Superior temporal gyrus (tissue), 1 donor: ENCODE data around the gene TENM4.
"Not testable (repeated sequence)": the region's sequence is repeated elsewhere in the genome, so short reads cannot be mapped to it uniquely, and the experiment has no call there.

Experiments used
- DNase-seq: peaks from one replicate; pipeline ENCODE4 v3.0.0-alpha.2; 2016; ENCODE audit errors: extremely low spot score

The TENM4 gene

DNA sequence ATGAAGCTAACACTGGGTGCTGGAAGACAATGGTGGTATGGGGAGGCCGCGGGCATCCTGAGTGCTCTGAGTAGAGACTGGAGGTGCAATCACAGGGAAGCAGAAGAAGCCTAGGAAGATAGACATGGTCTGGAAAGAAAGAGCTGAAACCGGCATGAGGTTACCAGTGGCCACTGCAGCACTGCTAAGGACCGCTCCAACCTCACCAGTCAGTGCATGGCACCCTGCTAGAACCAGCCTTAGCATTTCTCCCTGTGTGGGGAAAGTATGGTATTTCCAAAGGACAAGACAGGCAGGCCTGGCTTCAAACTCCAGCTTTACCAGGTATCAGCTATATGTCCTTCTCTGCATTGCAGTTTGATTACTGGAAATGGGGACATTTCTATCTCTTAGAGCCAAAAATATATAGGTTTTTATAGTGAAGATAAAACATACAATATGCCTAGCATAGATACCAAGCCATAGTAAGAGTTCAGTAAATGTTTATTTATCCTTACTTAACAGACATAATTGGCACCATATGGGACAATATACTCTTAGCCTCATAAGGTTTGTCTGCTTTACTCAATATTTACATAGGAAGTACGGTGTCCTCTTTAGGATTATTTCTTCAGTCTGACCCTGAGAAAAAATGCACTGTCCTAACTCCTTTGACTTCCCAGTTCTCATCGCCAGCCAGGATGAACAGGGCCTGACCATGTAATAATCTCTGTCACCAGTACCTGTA lies 231.1 kb downstream of the TENM4 start:
- no peak for DNase-seq

DNA sequence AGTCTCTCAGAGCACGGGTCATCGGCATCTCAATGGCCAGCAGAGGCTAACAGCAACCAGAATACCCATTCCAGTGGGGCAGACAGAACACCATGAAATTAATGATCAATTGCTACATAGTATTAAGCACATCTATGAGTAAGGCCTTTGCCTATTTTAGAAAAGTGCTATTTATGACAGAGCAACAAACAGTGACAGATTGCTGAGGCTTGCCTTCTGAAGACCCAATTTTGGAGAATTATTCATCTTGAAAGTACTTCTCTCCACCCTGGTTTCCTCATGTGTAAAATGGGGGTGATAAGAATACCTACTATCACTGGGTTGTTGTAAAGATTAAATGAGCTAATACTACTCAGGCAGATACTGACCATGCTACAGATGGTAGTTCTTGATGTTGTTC lies 232.7 kb downstream of the TENM4 start:
- no peak for DNase-seq

DNA sequence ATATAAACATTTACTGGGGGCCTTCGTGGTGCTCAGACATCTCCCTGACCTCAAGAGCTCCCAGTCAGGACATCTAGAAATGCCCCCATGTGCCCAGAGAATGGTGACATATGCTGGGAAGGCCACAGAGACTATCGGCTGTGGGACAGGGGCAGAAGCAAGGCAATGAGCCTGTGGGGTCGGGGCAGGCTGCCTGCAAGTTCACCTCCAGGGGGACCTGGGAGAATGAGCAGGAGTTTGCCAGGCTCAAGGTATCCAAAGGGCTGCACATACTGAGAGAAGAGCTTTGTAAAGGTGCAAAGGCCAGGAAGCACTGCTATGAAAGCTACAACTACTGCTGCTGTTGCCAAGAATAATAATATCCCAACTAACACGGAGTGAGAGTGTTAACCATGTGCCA lies 233.9 kb downstream of the TENM4 start:
- DNase-seq, result no peak

DNA sequence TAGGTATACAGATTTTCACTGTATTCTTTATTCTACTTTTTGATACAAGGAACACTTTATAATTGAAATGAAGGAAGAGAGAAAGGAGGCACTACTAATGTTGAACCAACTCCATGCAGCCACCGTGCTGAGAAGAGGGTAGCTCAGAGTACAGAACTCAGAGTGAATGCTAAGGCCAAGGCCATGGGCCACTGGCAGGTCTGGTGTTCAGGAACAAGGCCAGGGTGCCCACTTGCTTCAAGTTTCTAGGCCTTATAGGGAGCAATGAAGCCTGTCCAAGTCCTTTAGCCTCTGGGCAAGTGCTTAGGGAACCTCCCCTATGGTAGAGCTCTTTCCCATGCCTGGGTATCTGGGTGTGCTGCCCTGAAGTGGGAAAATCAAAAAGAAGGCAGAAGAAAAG lies 235.0 kb downstream of the TENM4 start:
- no peak for DNase-seq

DNA sequence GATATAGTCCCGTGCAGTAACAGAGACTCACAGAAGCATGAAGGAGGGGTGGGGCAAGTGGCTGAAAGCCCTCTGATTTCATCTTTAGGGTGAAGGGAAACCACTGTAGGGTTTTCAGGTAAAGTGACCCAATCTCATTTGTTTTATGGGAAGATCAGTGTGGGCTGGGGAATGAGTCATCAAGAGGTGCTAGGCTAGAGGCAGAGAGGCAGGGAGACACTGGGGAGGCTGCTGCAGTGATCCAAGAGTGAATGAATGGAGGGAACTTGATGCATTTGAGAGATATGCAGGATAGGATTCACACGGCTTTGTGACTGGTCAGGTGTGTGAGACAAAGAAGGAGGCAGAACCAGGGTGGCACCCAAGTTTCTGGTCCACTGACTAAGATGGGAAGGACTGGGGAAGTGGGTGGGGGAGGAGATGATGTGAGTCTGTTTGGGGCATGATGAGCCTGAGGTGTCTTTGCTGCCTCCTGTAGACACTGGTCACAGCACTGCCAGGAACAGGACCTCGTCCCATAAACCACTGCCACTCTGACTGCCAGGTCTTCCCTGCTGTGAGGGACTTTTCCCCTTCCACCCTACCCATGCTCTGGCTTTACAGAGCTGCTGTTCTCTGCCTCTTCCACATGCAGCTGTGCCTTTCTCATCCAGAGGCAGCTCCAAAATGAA lies 239.0 kb downstream of the TENM4 start:
- DNase-seq, result no peak

DNA sequence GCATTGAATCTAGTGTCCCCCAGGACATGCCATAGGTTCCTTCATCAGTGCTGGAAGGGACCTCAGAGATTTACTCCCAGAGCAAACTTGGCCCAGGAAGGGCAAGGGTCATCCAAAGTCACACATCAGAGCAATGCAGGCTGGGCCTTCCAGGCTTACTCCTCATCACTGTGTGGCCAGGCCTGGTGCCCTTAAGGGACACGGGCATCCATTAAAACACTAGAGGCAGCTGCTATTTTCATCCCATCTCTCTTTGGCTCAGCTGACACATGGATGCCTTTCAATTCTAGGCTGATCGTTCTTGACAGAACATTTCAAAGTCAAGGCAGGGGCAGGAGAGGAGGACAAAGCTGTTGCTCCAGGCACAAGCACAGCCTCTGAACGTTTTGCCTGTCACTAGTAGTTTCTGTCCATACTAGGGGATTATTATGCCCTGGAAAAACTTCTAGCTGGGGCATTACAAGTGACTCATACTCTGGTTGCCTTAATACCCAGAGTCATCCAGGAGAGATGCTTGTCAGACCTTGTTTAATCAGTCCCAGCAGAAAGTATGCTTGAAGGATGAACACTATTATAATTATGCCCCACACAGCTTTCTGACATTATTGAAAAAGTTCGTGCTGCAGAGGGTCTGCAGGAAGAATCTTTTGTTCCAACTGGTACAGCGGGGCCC lies 240.3 kb downstream of the TENM4 start:
- DNase-seq, result no peak

DNA sequence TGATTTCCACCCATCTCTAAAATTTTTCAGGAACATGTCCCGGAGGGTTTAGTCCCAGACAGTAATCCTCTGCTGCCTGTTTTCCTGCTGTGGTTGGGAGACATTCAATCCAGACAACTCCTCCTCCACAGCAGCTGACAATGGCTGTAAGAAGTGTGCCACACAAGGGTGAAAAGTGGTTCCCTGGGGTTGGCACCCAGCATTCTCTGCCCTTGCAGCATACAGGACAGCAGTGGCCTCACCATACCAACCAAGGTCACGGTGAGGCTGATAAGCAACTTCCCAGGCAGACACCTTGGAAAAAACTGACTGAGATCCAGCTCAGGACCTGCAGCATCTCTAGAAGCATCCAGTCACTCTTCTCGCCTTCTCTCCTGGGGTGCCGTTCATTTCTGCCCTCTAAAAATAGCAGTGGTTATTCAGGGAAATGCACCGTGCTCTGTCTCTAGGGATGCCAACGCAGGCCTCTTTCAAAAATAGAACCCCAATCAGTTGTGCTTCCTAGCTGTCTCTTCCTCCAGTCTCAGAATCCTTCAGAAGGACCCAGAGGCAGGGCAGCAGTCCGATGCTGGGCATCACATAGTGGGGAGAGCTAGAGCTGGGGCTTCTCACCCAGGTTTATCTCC lies 241.0 kb downstream of the TENM4 start:
- DNase-seq, result no peak

DNA sequence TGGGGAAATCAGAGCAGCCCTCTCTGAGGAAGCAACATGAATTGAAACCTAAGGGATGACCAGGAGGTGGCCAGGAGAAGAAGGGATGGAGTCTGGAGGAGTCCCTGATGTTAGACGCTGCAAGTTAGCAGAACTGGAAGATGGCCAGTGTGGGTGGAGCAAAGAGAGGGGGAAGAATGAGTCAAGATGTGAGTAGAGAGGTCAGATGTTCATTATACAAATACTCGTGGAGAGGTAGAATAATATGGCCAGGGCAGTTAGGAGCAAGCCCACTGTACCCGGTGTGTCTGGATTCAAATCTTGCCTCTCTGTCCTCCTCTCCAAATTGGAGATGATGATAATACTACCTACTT lies 242.0 kb downstream of the TENM4 start:
- no peak for DNase-seq

DNA sequence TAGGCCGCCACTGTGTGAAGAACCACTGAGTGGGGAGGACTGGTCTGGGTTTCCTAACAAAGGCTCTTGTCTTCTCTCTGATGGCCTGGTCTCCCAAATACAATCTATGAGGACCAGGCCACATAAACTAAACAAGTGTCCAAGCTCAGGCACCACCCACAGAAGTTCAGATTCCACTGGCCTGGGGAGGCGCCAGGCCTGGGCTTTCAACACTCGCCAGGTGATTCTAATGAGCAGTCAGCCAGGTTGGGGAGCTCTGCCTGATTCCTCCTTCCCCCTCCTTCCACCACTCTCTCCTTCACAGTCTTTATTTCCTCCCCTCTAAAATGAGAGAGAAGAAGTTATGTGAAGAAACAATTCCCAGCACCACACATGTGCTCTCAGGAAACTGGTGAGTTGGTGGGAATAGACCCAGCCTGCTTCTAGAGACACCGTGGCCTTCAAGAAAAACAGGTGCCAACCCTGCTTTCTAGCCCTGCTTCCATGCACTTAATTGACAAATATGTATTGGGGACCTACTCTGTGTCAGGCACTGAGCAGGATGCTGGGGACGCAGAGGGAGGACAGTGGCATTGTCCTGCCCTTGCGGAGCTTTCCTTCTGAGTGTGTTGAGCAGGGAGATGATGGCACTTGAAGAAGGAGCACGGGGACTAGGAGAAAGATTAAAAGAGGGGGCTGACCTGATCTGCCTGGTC lies 242.5 kb downstream of the TENM4 start:
- DNase-seq, result no peak

DNA sequence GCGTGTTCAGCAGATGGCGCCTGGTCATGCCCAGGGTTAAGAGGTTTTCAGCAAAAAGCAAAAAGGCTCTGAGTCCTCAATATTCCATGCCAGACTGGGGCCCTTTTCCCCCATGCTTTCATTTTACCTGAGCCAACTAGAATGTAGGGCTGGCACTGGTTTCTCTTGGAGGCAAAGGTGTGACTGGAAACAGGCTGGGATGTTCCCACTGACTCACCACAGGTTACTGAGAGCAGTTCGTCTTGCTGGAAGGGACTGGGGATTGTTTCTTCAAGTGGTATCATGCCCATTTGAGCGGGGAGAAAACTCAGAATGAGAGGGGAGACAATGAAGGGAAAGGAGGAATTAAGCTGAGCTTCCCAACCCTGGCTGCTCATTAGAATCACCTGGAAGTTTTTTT lies 243.9 kb downstream of the TENM4 start:
- no peak for DNase-seq

DNA sequence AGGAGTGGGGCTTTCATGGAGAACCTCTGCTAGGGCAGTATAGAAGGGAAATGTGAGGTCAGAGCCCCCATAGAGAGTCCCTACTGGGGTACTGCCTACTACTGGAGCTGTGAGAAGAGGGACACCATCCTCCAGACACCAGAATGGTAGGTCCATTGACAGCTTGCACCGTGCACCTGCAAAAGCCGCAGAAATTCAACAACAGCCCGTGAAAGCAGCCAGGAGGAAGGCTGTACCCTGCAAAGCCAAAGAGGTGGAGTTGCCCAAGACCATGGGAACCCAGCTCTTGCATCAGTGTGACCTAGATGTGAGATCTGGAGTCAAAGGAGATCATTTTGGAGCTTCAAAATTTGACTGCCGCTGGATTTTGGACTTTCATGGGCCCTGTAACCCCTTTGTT lies 245.6 kb downstream of the TENM4 start:
- DNase-seq, result no peak

DNA sequence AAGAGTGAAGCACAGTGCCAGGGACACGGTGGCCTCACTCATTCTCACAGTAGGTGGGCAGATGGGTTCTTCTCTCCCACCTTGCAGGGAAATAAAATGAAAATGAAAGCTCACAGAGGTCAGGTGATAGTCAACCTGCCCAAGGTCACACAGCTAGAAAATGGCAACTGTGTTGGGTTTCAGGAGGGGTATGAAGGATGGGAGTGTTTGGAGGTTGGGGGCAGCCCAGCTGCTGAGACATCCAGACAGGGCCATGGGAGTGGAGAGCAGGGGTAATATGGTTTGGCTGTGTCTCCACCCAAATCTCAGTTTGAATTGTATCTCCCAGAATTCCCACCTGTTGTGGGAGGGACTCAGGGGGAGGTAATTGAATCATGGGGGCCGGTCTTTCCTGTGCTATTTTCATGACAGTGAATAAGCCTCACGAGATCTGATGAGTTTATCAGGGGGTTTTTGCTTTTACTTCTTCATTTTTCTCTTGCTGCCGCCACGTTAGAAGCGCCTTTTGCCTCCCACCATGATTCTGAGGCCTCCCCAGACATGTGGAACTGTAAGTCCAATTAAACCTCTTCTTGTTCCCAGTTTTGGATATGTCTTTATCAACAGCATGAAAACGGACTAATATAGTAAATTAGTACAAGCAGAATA lies 247.0 kb downstream of the TENM4 start:
- no peak for DNase-seq

DNA sequence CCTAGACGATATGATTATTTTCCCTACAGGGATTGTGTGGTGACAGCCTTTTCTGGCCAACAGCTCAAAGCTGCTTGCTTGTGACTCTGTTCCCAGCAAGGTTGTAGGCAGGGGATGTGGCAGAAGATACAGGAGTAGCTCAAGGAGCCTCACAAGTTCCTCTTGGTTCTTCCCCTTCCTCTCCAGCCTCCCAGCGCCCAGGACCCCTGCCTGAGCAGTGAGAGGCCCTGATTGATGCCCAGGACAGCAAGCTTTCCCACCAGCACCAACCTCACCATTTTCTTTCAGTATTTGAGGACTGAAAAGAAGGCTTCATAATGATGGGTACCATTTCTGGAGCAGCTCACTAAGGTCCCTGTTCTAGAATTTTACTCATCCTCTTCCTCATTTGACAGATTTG lies 248.0 kb downstream of the TENM4 start:
- DNase-seq, result no peak

DNA sequence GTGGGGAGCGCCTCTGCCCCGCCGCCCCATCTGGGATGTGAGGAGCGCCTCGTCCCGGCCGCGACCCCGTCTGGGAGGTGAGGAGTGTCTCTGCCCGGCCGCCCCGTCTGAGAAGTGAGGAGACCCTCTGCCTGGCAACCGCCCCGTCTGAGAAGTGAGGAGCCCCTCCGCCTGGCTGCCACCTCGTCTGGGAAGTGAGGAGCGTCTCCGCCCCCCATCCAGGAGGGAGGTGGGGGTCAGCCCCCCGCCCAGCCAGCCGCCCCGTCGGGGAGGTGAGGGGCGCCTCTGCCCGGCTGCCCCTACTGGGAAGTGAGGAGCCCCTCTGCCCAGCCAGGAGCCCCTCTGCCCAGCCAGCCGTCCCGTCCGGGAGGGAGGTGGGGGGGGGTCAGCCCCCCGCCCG lies 249.1 kb downstream of the TENM4 start:
- not testable (repeated sequence) for DNase-seq

DNA sequence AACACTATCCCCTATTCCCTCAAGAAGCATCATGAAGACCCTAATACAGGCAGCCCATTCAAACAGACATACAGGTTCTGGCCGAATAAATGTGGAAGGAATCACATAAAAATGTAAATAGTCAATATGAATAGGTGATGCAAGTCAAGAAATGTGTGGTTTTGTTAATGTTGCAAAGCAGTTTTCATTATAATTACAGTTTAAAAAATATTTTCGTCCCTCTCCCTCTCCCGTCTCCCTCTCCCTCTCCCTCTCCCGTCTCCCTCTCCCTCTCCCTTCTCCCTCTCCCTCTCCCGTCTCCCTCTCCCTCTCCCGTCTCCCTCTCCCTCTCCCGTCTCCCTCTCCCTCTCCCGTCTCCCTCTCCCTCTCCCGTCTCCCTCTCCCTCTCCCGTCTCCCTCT lies 250.3 kb downstream of the TENM4 start:
- DNase-seq, result not testable (repeated sequence)

DNA sequence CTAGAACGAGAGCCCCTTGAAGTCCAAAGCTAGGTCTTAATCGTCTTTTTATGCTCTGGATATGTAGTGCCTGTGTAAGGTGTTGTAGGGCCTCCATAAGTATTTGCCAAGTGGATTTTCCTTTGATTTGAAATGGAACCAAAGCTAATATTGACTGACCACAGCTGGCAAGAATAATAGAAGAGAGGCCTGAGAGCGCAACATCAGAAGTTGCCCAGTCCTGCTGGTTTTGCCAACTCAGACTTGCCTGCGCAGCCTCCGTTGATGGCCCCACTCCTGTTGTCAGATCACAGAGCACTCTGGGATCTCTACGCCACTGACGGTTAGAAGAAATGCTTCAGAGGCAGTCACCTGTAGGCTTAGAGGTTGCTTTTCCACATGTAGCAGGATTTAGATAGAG lies 251.2 kb downstream of the TENM4 start:
- DNase-seq, result no peak

DNA sequence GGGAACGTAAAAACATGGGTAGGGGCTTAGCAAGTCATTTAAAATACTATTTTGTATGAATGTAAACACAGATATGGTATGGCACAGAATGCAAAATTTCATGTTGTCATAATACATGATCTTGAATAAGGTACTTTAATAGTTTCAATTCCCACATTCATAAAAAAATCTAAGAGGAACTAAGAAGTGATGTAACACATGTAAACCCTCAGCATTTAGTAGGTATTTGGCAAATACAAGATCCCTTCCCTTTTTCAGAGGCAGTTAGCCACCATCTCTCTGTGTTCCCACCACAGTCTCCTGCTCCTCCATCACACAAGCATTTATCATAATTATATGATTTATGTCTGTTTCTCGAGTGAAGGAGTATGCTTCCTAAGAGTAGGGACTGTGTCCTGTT lies 251.8 kb downstream of the TENM4 start:
- DNase-seq, result no peak

DNA sequence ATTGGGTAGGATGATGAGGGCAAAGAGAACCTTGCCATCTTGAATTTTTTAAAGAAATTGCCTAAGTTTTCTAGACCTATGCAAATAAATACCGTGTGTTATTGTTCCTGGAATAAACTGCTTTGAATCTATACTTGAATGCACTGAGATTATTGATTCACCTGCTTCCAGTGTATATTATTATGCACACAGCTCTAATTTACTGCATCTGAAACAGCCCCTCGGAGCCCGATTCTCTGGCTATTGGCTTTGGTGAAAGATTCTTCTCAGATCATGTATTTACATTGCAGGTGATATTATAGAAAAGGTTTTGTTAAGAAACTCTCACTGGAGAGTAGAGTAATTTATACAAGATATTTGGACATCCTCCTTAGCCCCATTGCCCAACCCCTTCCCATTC lies 254.2 kb downstream of the TENM4 start:
- DNase-seq, result no peak

DNA sequence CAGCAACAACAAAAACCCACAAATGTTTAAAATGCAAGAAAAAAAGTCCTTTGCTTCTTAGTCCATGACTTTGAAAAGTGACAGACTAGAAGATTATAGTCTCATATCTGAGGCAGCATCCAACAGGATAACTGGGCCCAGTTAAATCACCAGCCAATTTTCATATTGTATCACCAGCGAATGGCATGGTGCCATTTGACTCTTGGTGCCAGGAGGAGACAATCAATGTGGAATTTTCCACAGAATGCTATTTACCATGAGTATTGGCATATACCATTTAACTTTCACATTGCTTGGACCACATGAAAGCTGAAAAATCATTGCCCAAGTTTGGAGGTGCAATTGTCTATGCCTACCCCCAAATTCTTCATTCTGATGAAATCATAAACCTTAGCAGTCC lies 255.5 kb downstream of the TENM4 start:
- no peak for DNase-seq

DNA sequence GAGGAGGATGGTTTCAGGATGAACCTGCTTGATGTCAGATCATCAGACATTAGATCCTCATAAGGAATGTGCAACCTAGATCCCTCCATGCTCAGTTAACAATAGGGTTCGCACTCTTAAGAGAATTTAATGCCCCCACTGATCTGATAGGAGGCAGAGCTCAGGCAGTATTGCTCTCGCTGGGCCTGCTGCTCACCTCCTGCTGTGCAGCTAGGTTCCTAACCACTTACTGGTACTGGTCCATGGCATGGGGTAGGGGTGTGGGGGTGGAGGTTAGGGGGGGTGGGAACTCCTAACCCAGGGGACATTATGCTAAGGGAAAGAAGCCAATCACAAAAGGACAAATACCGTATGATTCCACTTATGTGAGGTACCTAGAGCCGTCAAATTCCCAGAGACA lies 256.5 kb downstream of the TENM4 start:
- DNase-seq, result no peak

DNA sequence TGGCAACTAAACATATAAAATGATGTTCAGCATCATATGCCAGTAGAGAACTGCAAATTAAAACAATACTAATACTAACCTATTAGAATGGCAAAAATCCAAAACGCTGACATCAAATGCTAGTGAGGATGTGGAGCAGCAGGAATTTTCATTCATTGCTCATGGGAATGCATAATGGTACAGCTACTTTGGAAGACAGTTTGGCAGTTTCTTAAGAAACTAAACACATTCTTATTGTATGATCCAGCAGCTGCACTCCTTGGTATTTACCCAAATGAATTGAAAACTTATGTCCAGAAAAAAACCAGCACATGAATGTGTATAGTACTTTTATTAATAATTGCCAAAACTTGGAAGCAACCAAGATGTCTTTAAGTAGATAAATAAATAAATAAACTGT lies 258.0 kb downstream of the TENM4 start:
- DNase-seq, result no peak

DNA sequence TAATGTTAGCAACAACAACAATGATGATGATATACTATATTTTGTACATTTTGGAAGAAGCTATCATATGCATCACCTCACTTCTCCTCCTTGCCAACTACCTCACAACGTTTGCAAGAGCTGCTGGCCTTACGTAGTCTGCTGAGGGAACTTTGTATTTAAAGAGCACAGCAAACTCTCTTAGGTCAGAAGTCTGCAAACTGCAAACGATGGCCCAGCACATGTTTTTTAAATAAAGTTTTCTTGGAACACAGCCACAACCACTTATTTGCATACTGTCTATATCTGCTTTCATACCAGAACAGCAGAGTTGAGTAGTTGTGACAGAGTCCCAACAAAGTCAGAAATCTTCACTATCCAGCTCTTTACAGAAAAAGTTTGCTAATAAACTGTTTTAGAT lies 261.7 kb downstream of the TENM4 start:
- DNase-seq, result no peak
